SIG-M5 treated with dmso at 0.1 percent for 504 hours (cell line): ENCODE data around the gene UROC1.

Source experiments
- DNase-seq: peaks from one replicate; lab custom pipeline; 2025; ENCODE audit not compliant: unreplicated experiment; lab: John Stamatoyannopoulos, UW

The UROC1 gene

GRCh38 chr3:126517986-126518778 is 609 bp upstream of the UROC1 start:
- no peak for DNase-seq

- no peak for DNase-seq
Observed at GRCh38 chr3:126516936-126517290, 660 bp downstream of the UROC1 start.

GRCh38 chr3:126516152-126516935 is 1.2 kb downstream of the UROC1 start:
- DNase-seq, result no peak

GRCh38 chr3:126515066-126515706 is 2.4 kb downstream of the UROC1 start:
- no peak for DNase-seq

GRCh38 chr3:126514161-126514560 is 3.4 kb downstream of the UROC1 start:
- no peak for DNase-seq

- no peak for DNase-seq
Observed at GRCh38 chr3:126512916-126513650, 4.5 kb downstream of the UROC1 start.

GRCh38 chr3:126512026-126512425 is 5.5 kb downstream of the UROC1 start:
- no peak for DNase-seq

- no peak for DNase-seq
Observed at GRCh38 chr3:126511291-126511690, 6.3 kb downstream of the UROC1 start.

- no peak for DNase-seq
Observed at GRCh38 chr3:126510308-126510910, 7.2 kb downstream of the UROC1 start.

GRCh38 chr3:126509597-126510307 is 7.8 kb downstream of the UROC1 start:
- no peak for DNase-seq

- no peak for DNase-seq
Observed at GRCh38 chr3:126508564-126508964, 9.0 kb downstream of the UROC1 start.

- DNase-seq, result no peak
Observed at GRCh38 chr3:126507886-126508285, 9.7 kb downstream of the UROC1 start.

GRCh38 chr3:126503701-126504100 is 13.9 kb downstream of the UROC1 start:
- no peak for DNase-seq

- no peak for DNase-seq
Observed at GRCh38 chr3:126502656-126503055, 14.9 kb downstream of the UROC1 start.

GRCh38 chr3:126501736-126502135 is 15.8 kb downstream of the UROC1 start:
- DNase-seq, result no peak

GRCh38 chr3:126501054-126501453 is 16.5 kb downstream of the UROC1 start:
- no peak for DNase-seq

GRCh38 chr3:126500016-126500415 is 17.6 kb downstream of the UROC1 start:
- DNase-seq, result no peak

- no peak for DNase-seq
Observed at GRCh38 chr3:126499401-126499800, 18.2 kb downstream of the UROC1 start.

- no peak for DNase-seq
Observed at GRCh38 chr3:126498929-126499328, 18.6 kb downstream of the UROC1 start.

- no peak for DNase-seq
Observed at GRCh38 chr3:126498461-126498860, 19.1 kb downstream of the UROC1 start.
